Neural progenitor cell (in vitro differentiated cells): Measurements from ENCODE around the gene RAC2. TPM values are rescaled to one million over a fixed set of nuclear protein-coding genes. Genes with fewer than 3 reads are reported as not detected.
A peak's percentile ranks its signal among the peaks of the same experiment; 100 is the strongest.

Source experiments
- DNase-seq: peaks from one replicate; pipeline ENCODE4 v3.0.0-alpha.2; 2016; ENCODE audit warnings: low spot score
- H2AFZ ChIP-seq: fragments of 200-600 bp; sonication (generic); replicated peaks from 2 replicates; pipeline ENCODE4 v1.6.1; 2016; ENCODE audit warnings: antibody characterized with exemption
- H3F3A ChIP-seq: fragments of 200-600 bp; sonication (generic); 2 replicates; pipeline ENCODE4 v1.6.1; 2016; ENCODE audit warnings: antibody characterized with exemption, low read depth
- H3K27ac ChIP-seq: fragments of 200-600 bp; sonication (generic); 2 replicates; pipeline ENCODE4 v1.5.1; 2016; ENCODE audit warnings: mild to moderate bottlenecking
- H3K27me3 ChIP-seq: fragments of 200-600 bp; sonication (generic); 2 replicates; pipeline ENCODE4 v1.6.1; 2016; ENCODE audit warnings: mild to moderate bottlenecking, moderate library complexity
- H3K36me3 ChIP-seq: fragments of 200-600 bp; sonication (generic); 2 replicates; pipeline ENCODE4 v1.5.1; 2016
- H3K4me1 ChIP-seq: fragments of 200-600 bp; sonication (generic); 2 replicates; pipeline ENCODE4 v1.6.1; 2016; ENCODE audit warnings: mixed run types
- H3K4me2 ChIP-seq: fragments of 200-600 bp; sonication (generic); 2 replicates; pipeline ENCODE4 v1.6.1; 2016
- H3K4me3 ChIP-seq: fragments of 200-600 bp; sonication (generic); 2 replicates; pipeline ENCODE4 v1.5.1; 2016
- H3K79me2 ChIP-seq: fragments of 200-600 bp; sonication (generic); 2 replicates; pipeline ENCODE4 v1.6.1; 2016; ENCODE audit warnings: low read depth
- H3K9ac ChIP-seq: fragments of 200-600 bp; sonication (generic); 2 replicates; pipeline ENCODE4 v1.6.1; 2016
- H3K9me3 ChIP-seq: fragments of 200-600 bp; sonication (generic); 2 replicates; pipeline ENCODE4 v1.5.1; 2016; ENCODE audit warnings: low read depth
- H4K20me1 ChIP-seq: fragments of 200-600 bp; sonication (generic); 2 replicates; pipeline ENCODE4 v1.6.1; 2016; ENCODE audit warnings: low read depth
- H3K27ac Mint-ChIP-seq: 3 replicates; pipeline ENCODE4 v1.8.0; 2021; ENCODE audit warnings: mixed read lengths
- H3K27me3 Mint-ChIP-seq: 2 replicates; pipeline ENCODE4 v1.8.0; 2022; ENCODE audit warnings: low read depth, mild to moderate bottlenecking, inconsistent platforms, moderate library complexity, mixed read lengths; ENCODE audit not compliant: insufficient read depth
- H3K36me3 Mint-ChIP-seq: 3 replicates; pipeline ENCODE4 v1.8.0; 2021; ENCODE audit warnings: mixed read lengths
- H3K4me1 Mint-ChIP-seq: 3 replicates; pipeline ENCODE4 v1.8.0; 2021; ENCODE audit warnings: mixed read lengths
- H3K4me3 Mint-ChIP-seq: 3 replicates; pipeline ENCODE4 v1.8.0; 2021; ENCODE audit warnings: mild to moderate bottlenecking, moderate library complexity, mixed read lengths
- H3K9me3 Mint-ChIP-seq: 3 replicates; pipeline ENCODE4 v1.8.0; 2020; ENCODE audit warnings: mixed read lengths
- EZH2 ChIP-seq: fragments of 200-600 bp; sonication (generic); IDR thresholded peaks from 2 replicates; pipeline ENCODE4 v1.6.1; 2017; ENCODE audit warnings: antibody characterized with exemption, mild to moderate bottlenecking, moderate library complexity
- EZH2phosphoT487 ChIP-seq: fragments of 200-600 bp; sonication (generic); IDR thresholded peaks from 2 replicates; pipeline ENCODE4 v1.6.1; 2017; ENCODE audit warnings: antibody characterized with exemption
- total RNA-seq: library from RNA; depleted of rRNA; stranded (reverse); fragments of >200 nt; gene quantifications from 2 replicates; pipeline ENCODE4 v1.2.3, GENCODE V29; 2015; ENCODE audit warnings: low replicate concordance
- TF ChIP-seq, protein P1 (sequence below): fragments of 200-600 bp; sonication (generic); IDR thresholded peaks from 2 replicates; pipeline ENCODE4 v1.5.1; 2017; ENCODE audit warnings: antibody characterized with exemption, mild to moderate bottlenecking

RAC2 gene
- total RNA-seq, 1 donor from 2014 or later = 1.7 TPM

DNA sequence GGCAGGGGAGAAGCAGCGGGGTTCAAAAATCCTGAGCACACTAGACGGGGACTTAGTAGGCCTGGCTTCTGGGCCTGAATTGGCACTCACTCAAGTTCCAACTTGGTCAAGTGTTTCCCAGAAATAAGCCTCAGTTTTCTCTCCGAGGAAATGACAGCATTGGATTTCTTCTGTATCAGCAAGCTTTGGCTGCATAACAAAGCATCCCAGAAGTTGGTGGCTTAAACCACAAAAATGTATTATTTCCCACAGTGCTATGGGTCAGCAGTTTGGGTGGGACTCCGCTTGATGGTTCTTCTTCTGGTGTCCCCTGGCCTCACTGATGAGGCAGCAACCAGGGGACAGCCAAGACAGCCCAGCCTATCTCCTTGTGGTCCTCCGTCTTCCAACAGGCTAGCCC, 36.6 kb upstream of the RAC2 start:
- Histone ChIP-seq H3F3A (no peaks in the 10 kb centered on the region), H3K27ac (no peak overlapping the region), H4K20me1 (no peaks in the 10 kb centered on the region), H3K4me3 (no peak overlapping the region), H3K9me3 (no peaks in the 10 kb centered on the region), H3K79me2 (no peaks in the 10 kb centered on the region), H3K4me1 (peaks cover 12% of the 10 kb centered on the region), H3K27me3 (no peaks in the 10 kb centered on the region), H3K36me3 (no peaks in the 10 kb centered on the region), H2AFZ (no peak overlapping the region), H3K9ac (no peak overlapping the region), H3K4me2 (no peak overlapping the region)
- Mint-ChIP-seq H3K36me3 (no peaks in the 10 kb centered on the region), H3K4me3 (no peak overlapping the region), H3K9me3 (no peaks in the 10 kb centered on the region), H3K4me1 (peaks cover 21% of the 10 kb centered on the region), H3K27me3 (peaks cover 21% of the 10 kb centered on the region), H3K27ac (no peak overlapping the region)
- TF ChIP-seq, protein P1, sequence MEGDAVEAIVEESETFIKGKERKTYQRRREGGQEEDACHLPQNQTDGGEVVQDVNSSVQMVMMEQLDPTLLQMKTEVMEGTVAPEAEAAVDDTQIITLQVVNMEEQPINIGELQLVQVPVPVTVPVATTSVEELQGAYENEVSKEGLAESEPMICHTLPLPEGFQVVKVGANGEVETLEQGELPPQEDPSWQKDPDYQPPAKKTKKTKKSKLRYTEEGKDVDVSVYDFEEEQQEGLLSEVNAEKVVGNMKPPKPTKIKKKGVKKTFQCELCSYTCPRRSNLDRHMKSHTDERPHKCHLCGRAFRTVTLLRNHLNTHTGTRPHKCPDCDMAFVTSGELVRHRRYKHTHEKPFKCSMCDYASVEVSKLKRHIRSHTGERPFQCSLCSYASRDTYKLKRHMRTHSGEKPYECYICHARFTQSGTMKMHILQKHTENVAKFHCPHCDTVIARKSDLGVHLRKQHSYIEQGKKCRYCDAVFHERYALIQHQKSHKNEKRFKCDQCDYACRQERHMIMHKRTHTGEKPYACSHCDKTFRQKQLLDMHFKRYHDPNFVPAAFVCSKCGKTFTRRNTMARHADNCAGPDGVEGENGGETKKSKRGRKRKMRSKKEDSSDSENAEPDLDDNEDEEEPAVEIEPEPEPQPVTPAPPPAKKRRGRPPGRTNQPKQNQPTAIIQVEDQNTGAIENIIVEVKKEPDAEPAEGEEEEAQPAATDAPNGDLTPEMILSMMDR = no peak
- TF ChIP-seq EZH2phosphoT487 (no peak), EZH2 (no peak)
- DNase-seq = no peak

DNA sequence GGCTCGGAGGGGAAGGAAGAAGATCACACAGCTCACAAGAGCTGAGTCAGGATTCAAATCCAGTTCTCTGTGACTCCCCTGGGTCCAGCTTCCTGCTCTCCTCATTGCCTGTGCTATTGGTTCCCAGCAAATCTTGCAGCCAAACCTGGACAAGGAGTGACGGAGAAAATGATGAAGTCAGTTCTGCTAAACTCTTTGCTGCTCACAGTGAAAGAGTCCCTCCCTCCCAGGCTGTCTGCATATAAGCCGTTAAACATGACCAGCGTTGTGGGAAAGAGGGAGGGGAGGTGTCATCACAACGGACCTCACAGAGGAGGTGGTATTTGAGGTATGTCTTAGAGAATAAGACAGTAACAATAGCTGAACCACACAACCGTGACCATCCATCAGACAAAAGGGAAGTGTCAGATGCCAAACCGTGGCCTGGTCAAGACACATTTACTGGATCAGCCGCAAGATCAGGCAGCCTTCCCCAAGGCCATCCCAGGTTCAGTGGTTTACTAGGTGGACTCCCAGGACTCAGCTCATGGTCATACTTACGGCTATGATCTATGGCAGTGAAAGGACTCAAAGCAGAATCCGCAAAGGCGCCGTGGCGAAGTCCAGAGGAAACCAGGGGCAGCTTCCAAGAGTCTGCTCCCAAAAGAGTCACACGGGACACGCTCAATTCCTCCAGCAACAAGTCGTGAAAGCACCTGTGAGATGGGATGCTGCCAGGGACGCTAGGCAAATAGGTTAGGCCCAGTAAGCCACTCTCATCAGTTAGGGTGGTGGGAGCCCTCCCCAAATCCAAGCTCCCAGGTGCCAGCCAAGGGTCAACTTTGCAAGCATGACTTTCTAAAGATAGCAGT, 35.5 kb upstream of the RAC2 start:
- Histone ChIP-seq H3K36me3 (no peaks in the 10 kb centered on the region), H3K27me3 (no peaks in the 10 kb centered on the region), H3F3A (no peaks in the 10 kb centered on the region), H3K4me2 (no peak overlapping the region), H3K4me1 (peaks cover 7% of the 10 kb centered on the region), H3K4me3 (no peak overlapping the region), H3K79me2 (no peaks in the 10 kb centered on the region), H2AFZ (no peak overlapping the region), H3K9ac (no peak overlapping the region), H4K20me1 (no peaks in the 10 kb centered on the region), H3K27ac (no peak overlapping the region), H3K9me3 (no peaks in the 10 kb centered on the region)
- TF ChIP-seq, protein P1 = no peak
- TF ChIP-seq EZH2 (no peak), EZH2phosphoT487 (no peak)
- no peaks in the 10 kb centered on the region for H3K9me3 Mint-ChIP-seq
- H3K4me1 Mint-ChIP-seq = peaks cover 21% of the 10 kb centered on the region
- peaks cover 27% of the 10 kb centered on the region for H3K27me3 Mint-ChIP-seq
- peak overlapping the region; percentile 18 for H3K4me3 Mint-ChIP-seq
- H3K27ac Mint-ChIP-seq = peak overlapping the region; percentile 69
- DNase-seq = peak; percentile 49
- no peaks in the 10 kb centered on the region for H3K36me3 Mint-ChIP-seq

DNA sequence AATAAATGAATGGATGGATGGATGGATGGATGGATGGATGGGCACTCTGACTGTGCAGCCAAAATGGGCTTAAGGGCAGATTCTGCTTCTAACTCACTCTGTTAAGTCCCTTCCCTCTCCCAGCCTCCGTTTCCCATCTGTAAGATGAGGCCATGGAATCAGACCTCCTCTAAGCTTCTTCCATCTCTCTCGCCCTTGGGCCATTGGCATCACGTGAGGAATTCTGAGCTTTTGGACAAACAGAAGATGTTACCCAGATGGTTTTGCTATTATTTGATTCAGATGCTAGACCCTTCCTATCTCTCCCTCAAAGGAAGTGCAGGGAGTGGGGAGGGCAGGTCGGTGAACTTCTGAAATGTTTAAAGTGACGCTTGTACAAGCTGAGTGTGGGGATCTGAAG, 34.2 kb upstream of the RAC2 start:
- Histone ChIP-seq H2AFZ (no peak overlapping the region), H3K27me3 (no peaks in the 10 kb centered on the region), H3K9me3 (no peaks in the 10 kb centered on the region), H4K20me1 (no peaks in the 10 kb centered on the region), H3K4me3 (no peak overlapping the region), H3K36me3 (no peaks in the 10 kb centered on the region), H3K27ac (no peak overlapping the region), H3K4me1 (peaks cover 3% of the 10 kb centered on the region), H3K4me2 (no peak overlapping the region), H3K9ac (no peak overlapping the region), H3K79me2 (no peaks in the 10 kb centered on the region), H3F3A (no peaks in the 10 kb centered on the region)
- no peak overlapping the region for H3K27ac Mint-ChIP-seq
- no peak for TF ChIP-seq EZH2phosphoT487
- TF ChIP-seq EZH2 = no peak
- TF ChIP-seq, protein P1 = no peak
- no peaks in the 10 kb centered on the region for H3K36me3 Mint-ChIP-seq
- DNase-seq = no peak
- H3K27me3 Mint-ChIP-seq = peaks cover 28% of the 10 kb centered on the region
- peaks cover 16% of the 10 kb centered on the region for H3K4me1 Mint-ChIP-seq
- no peak overlapping the region for H3K4me3 Mint-ChIP-seq
- H3K9me3 Mint-ChIP-seq = no peaks in the 10 kb centered on the region
